ENCODE data around the gene MXI1.

Gene MXI1

DNA sequence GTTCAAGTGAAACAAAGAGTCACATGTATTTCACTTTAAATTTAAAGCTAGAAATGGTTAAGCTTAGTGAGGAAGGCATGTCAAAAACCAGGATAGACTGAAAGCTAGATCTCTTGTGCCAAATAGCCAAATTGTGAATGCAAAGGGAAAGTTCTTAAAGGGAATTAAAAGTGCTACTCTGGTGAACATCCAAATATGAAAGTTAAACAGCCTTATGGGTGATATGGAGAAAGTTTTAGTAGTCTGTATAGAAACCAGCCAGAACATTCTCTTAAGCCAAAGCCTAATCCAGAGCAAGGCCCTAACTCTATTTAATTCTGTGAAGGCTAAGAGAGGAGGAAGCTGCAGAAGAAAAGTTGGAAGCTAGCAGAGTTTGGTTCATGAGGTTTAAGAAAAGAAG is 47.1 kb downstream of the MXI1 start:
- Histone ChIP-seq H3K9me3 (ENCODE audit: insufficient read depth, low read depth, low read length) (no peaks in the 10 kb centered on the region), H3F3A (ENCODE audit: low read depth) (0 out of 2 replicates have a peak, but pooled peaks cover 5% of the 10 kb centered on the region), H2AFZ (ENCODE audit: low read length) (peak overlapping the region; percentile 29), H3K27me3 (ENCODE audit: insufficient read depth, low read length, poor library complexity, severe bottlenecking) (no peaks in the 10 kb centered on the region), H3K4me2 (ENCODE audit: low read depth, low read length, poor library complexity, severe bottlenecking) (peak overlapping the region; percentile 49), H3K9ac (ENCODE audit: low read depth, low read length, poor library complexity, severe bottlenecking) (peak overlapping the region; percentile 35), H3K4me1 (ENCODE audit: insufficient read depth, low read length, poor library complexity, severe bottlenecking) (peaks cover 25% of the 10 kb centered on the region), H4K20me1 (ENCODE audit: insufficient read depth, low read length, poor library complexity, severe bottlenecking) (no peaks in the 10 kb centered on the region), H3K4me3 (ENCODE audit: low read length, poor library complexity, severe bottlenecking) (peak overlapping the region; percentile 28), H3K79me2 (ENCODE audit: insufficient read depth, low read length) (0 out of 2 replicates have a peak, but pooled peaks cover 3% of the 10 kb centered on the region), H3K9me2 (replicated peaks; ENCODE audit: low read depth, low read length) (no peaks in the 10 kb centered on the region), H3K36me3 (ENCODE audit: insufficient read depth, low read length) (peaks cover 8% of the 10 kb centered on the region)
- no peak for TF ChIP-seq EZH2phosphoT487 (IDR thresholded peaks at IDR 0.05; ENCODE audit: borderline replicate concordance)
- TF ChIP-seq CTCF (conservative IDR thresholded peaks at IDR 0.05; ENCODE audit: low read length) = no peak

GRCh38 chr10:110258542-110258941 is 51.1 kb downstream of the MXI1 start:
- peaks cover 15% of the 10 kb centered on the region for H3K4me1 ChIP-seq (ENCODE audit: insufficient read depth, low read length, poor library complexity, severe bottlenecking)
- H3K4me2 ChIP-seq (ENCODE audit: low read depth, low read length, poor library complexity, severe bottlenecking) = no peak overlapping the region
- no peaks in the 10 kb centered on the region for H3K9me2 ChIP-seq (replicated peaks; ENCODE audit: low read depth, low read length)
- peaks cover 4% of the 10 kb centered on the region; the same call in 1 of the 2 replicates for H3K79me2 ChIP-seq (ENCODE audit: insufficient read depth, low read length)
- H4K20me1 ChIP-seq (ENCODE audit: insufficient read depth, low read length, poor library complexity, severe bottlenecking) = no peaks in the 10 kb centered on the region
- H3F3A ChIP-seq (ENCODE audit: low read depth) = no peaks in the 10 kb centered on the region; the same call in 1 of the 2 replicates
- peaks cover 12% of the 10 kb centered on the region for H3K36me3 ChIP-seq (ENCODE audit: insufficient read depth, low read length)
- TF ChIP-seq CTCF (conservative IDR thresholded peaks at IDR 0.05; ENCODE audit: low read length) (no peak), EZH2phosphoT487 (IDR thresholded peaks at IDR 0.05; ENCODE audit: borderline replicate concordance) (no peak)
- H2AFZ ChIP-seq (ENCODE audit: low read length) = no peak overlapping the region
- no peaks in the 10 kb centered on the region for H3K9me3 ChIP-seq (ENCODE audit: insufficient read depth, low read depth, low read length)
- H3K9ac ChIP-seq (ENCODE audit: low read depth, low read length, poor library complexity, severe bottlenecking) = no peak overlapping the region
- no peaks in the 10 kb centered on the region for H3K27me3 ChIP-seq (ENCODE audit: insufficient read depth, low read length, poor library complexity, severe bottlenecking)
- H3K4me3 ChIP-seq (ENCODE audit: low read length, poor library complexity, severe bottlenecking) = no peak overlapping the region

DNA sequence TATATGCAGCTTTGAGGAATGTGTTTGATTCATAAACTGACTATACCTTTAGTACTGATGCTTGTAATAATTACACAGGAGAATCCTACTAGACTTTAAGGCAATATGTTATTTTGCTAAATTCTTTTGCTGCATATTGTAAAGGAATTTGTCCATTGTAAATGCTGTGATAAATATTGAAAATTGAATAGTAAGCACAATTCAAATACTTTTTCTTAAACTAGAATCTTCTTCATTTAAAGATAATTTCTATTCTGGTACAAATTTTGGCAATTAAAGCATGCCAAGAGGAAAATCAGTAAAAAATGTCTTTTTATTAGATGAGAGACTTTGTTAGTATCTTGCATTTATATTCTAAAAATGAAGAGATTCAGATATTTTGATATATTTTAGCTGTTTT is 51.9 kb downstream of the MXI1 start:
- no peaks in the 10 kb centered on the region for H3K9me3 ChIP-seq (ENCODE audit: insufficient read depth, low read depth, low read length)
- H2AFZ ChIP-seq (ENCODE audit: low read length) = no peak overlapping the region
- peaks cover 8% of the 10 kb centered on the region for H3K4me1 ChIP-seq (ENCODE audit: insufficient read depth, low read length, poor library complexity, severe bottlenecking)
- no peaks in the 10 kb centered on the region; the same call in 1 of the 2 replicates for H3F3A ChIP-seq (ENCODE audit: low read depth)
- H4K20me1 ChIP-seq (ENCODE audit: insufficient read depth, low read length, poor library complexity, severe bottlenecking) = no peaks in the 10 kb centered on the region
- no peak overlapping the region for H3K9ac ChIP-seq (ENCODE audit: low read depth, low read length, poor library complexity, severe bottlenecking)
- H3K4me2 ChIP-seq (ENCODE audit: low read depth, low read length, poor library complexity, severe bottlenecking) = no peak overlapping the region
- H3K4me3 ChIP-seq (ENCODE audit: low read length, poor library complexity, severe bottlenecking) = no peak overlapping the region
- H3K9me2 ChIP-seq (replicated peaks; ENCODE audit: low read depth, low read length) = no peaks in the 10 kb centered on the region
- peaks cover 4% of the 10 kb centered on the region; the same call in 1 of the 2 replicates for H3K79me2 ChIP-seq (ENCODE audit: insufficient read depth, low read length)
- H3K27me3 ChIP-seq (ENCODE audit: insufficient read depth, low read length, poor library complexity, severe bottlenecking) = no peaks in the 10 kb centered on the region
- H3K36me3 ChIP-seq (ENCODE audit: insufficient read depth, low read length) = peaks cover 12% of the 10 kb centered on the region
- no peak for TF ChIP-seq EZH2phosphoT487 (IDR thresholded peaks at IDR 0.05; ENCODE audit: borderline replicate concordance)
- no peak for TF ChIP-seq CTCF (conservative IDR thresholded peaks at IDR 0.05; ENCODE audit: low read length)

Data from Loucy (cell line).